22Rv1 (cell line): Measurements from ENCODE around the gene INPP5A.

Source experiments
- ZFX ChIP-seq: fragments of 450-650 bp; IDR thresholded peaks from 2 replicates; pipeline ENCODE4 v1.6.1; 2017; ENCODE audit warnings: antibody characterized with exemption, borderline replicate concordance
- TF ChIP-seq, protein P1 (sequence below): fragments of 450-650 bp; IDR thresholded peaks from 2 replicates; pipeline ENCODE4 v1.5.1; 2017; ENCODE audit warnings: mild to moderate bottlenecking

DNA sequence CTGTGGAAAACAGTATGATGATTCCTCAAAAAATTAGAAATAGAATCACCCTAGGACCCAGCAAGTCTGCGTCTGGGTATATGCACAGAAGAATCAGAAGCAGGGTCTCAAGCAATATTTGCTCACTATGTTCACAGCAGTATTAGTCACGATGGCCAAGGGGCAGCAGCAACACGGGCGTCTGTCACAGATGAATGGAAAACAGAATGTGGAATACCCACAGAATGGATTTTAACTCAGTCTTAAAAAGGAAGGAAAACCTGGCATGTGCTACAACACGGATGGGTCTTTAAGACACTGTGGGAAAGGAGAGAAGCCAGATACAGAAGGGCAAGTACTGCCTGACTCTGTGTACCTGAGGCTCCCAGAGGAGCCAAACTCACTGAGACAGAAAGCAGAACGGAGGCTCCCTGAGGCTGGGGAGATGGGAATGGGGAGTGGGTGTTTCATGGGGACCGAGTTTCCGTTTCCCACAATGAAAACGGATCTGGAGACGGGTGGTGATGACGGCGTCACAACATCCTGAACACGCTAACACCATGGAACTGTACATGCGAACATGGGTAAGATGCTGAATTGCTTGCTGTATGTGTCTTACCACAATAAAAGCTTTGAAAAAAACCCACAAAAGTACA lies 36.7 kb upstream of the INPP5A start:
- TF ChIP-seq, protein P1, sequence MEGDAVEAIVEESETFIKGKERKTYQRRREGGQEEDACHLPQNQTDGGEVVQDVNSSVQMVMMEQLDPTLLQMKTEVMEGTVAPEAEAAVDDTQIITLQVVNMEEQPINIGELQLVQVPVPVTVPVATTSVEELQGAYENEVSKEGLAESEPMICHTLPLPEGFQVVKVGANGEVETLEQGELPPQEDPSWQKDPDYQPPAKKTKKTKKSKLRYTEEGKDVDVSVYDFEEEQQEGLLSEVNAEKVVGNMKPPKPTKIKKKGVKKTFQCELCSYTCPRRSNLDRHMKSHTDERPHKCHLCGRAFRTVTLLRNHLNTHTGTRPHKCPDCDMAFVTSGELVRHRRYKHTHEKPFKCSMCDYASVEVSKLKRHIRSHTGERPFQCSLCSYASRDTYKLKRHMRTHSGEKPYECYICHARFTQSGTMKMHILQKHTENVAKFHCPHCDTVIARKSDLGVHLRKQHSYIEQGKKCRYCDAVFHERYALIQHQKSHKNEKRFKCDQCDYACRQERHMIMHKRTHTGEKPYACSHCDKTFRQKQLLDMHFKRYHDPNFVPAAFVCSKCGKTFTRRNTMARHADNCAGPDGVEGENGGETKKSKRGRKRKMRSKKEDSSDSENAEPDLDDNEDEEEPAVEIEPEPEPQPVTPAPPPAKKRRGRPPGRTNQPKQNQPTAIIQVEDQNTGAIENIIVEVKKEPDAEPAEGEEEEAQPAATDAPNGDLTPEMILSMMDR, result no peak
- no peak for TF ChIP-seq ZFX
